Fibroblast of skin of scalp (primary cell): ENCODE results near the gene TLX2.
"Not testable (repeated sequence)": the region's sequence is repeated elsewhere in the genome, so short reads cannot be mapped to it uniquely, and the experiment has no call there.

ENCODE experiments used
- DNase-seq: peaks from one replicate; pipeline ENCODE4 v3.0.0-alpha.2; 2013

The TLX2 gene

GRCh38 chr2:74556159-74556558 lies 41.9 kb downstream of the TLX2 start:
- DNase-seq = no peak

GRCh38 chr2:74556831-74557370 lies 42.7 kb downstream of the TLX2 start:
- no peak for DNase-seq

GRCh38 chr2:74558284-74559230 lies 44.3 kb downstream of the TLX2 start:
- no peak for DNase-seq

GRCh38 chr2:74559912-74560311 lies 45.7 kb downstream of the TLX2 start:
- DNase-seq = no peak

GRCh38 chr2:74560591-74560990 lies 46.3 kb downstream of the TLX2 start:
- no peak for DNase-seq

GRCh38 chr2:74561022-74561421 lies 46.8 kb downstream of the TLX2 start:
- DNase-seq = not testable (repeated sequence)

GRCh38 chr2:74562126-74562775 lies 48.0 kb downstream of the TLX2 start:
- no peak for DNase-seq

- peak; percentile 76 for DNase-seq
Observed at GRCh38 chr2:74564222-74564621, 50.0 kb downstream of the TLX2 start.

GRCh38 chr2:74566076-74566753 lies 52.0 kb downstream of the TLX2 start:
- no peak for DNase-seq

- peak; percentile 99 for DNase-seq
Observed at GRCh38 chr2:74566754-74567085, 52.5 kb downstream of the TLX2 start.
